ENCODE data around the gene BARHL1.

BARHL1 gene

GRCh38 chr9:132582276-132582785 is at the start of gene BARHL1:
Gene BARHL1, plus strand, starts transcription at chr9:132582606. Its CDS starts 192 bp downstream, at chr9:132582798.
- no peak within 1 kb of the TSS for H3K27ac ChIP-seq
- DNase-seq (ENCODE audit: low read depth, low spot score): no peak

GRCh38 chr9:132534832-132535231 is 47.6 kb upstream of the BARHL1 start:
- DNase-seq (ENCODE audit: low read depth, low spot score): no peak
- H3K27ac ChIP-seq: no peak overlapping the region

- no peak for DNase-seq (ENCODE audit: low read depth, low spot score)
- no peak overlapping the region for H3K27ac ChIP-seq
Measured at GRCh38 chr9:132536124-132536523, 46.3 kb upstream of the BARHL1 start.

- no peak overlapping the region for H3K27ac ChIP-seq
- DNase-seq (ENCODE audit: low read depth, low spot score): no peak
Measured at GRCh38 chr9:132537352-132537751, 45.1 kb upstream of the BARHL1 start.

GRCh38 chr9:132538071-132538470 is 44.3 kb upstream of the BARHL1 start:
- no peak for DNase-seq (ENCODE audit: low read depth, low spot score)
- H3K27ac ChIP-seq: no peak overlapping the region

GRCh38 chr9:132539096-132539495 is 43.3 kb upstream of the BARHL1 start:
- H3K27ac ChIP-seq: no peak overlapping the region
- no peak for DNase-seq (ENCODE audit: low read depth, low spot score)

GRCh38 chr9:132541051-132541450 is 41.4 kb upstream of the BARHL1 start:
- H3K27ac ChIP-seq: no peak overlapping the region
- DNase-seq (ENCODE audit: low read depth, low spot score): no peak

GRCh38 chr9:132541870-132542830 is 40.3 kb upstream of the BARHL1 start:
- DNase-seq (ENCODE audit: low read depth, low spot score): no peak
- H3K27ac ChIP-seq: no peak overlapping the region

GRCh38 chr9:132543251-132543650 is 39.2 kb upstream of the BARHL1 start:
- DNase-seq (ENCODE audit: low read depth, low spot score): no peak

GRCh38 chr9:132543960-132544359 is 38.4 kb upstream of the BARHL1 start:
- no peak for DNase-seq (ENCODE audit: low read depth, low spot score)
- H3K27ac ChIP-seq: no peak overlapping the region

More at GRCh38 chr9:132543251-132543650, 39.2 kb upstream of the BARHL1 start:
- no peak overlapping the region for H3K27ac ChIP-seq

GRCh38 chr9:132545578-132545977 is 36.8 kb upstream of the BARHL1 start:
- no peak for DNase-seq (ENCODE audit: low read depth, low spot score)

GRCh38 chr9:132546148-132547051 is 36.0 kb upstream of the BARHL1 start:
- DNase-seq (ENCODE audit: low read depth, low spot score): no peak

More at GRCh38 chr9:132545578-132545977, 36.8 kb upstream of the BARHL1 start:
- H3K27ac ChIP-seq: no peak overlapping the region

GRCh38 chr9:132547052-132547431 is 35.4 kb upstream of the BARHL1 start:
- H3K27ac ChIP-seq: no peak overlapping the region

More at GRCh38 chr9:132546148-132547051, 36.0 kb upstream of the BARHL1 start:
- H3K27ac ChIP-seq: no peak overlapping the region

GRCh38 chr9:132547436-132547835 is 35.0 kb upstream of the BARHL1 start:
- DNase-seq (ENCODE audit: low read depth, low spot score): no peak
- no peak overlapping the region for H3K27ac ChIP-seq

More at GRCh38 chr9:132547052-132547431, 35.4 kb upstream of the BARHL1 start:
- no peak for DNase-seq (ENCODE audit: low read depth, low spot score)

- no peak overlapping the region for H3K27ac ChIP-seq
- no peak for DNase-seq (ENCODE audit: low read depth, low spot score)
Measured at GRCh38 chr9:132547976-132548730, 34.3 kb upstream of the BARHL1 start.

GRCh38 chr9:132548751-132549640 is 33.4 kb upstream of the BARHL1 start:
- no peak overlapping the region for H3K27ac ChIP-seq
- DNase-seq (ENCODE audit: low read depth, low spot score): no peak

GRCh38 chr9:132551556-132551955 is 30.9 kb upstream of the BARHL1 start:
- DNase-seq (ENCODE audit: low read depth, low spot score): no peak
- no peak overlapping the region for H3K27ac ChIP-seq

GRCh38 chr9:132552041-132552440 is 30.4 kb upstream of the BARHL1 start:
- DNase-seq (ENCODE audit: low read depth, low spot score): no peak

GRCh38 chr9:132554755-132555154 is 27.7 kb upstream of the BARHL1 start:
- no peak overlapping the region for H3K27ac ChIP-seq
- no peak for DNase-seq (ENCODE audit: low read depth, low spot score)

More at GRCh38 chr9:132552041-132552440, 30.4 kb upstream of the BARHL1 start:
- no peak overlapping the region for H3K27ac ChIP-seq

All from epithelial cell of prostate (primary cell).